Body of pancreas (tissue), 4 donors: ENCODE results near the gene U2AF2.

ENCODE experiments used
- CTCF ChIP-seq, 7 experiments: fragments of 450-650 bp in 4 of 7; fragments of 200-600 bp in 3 of 7; sonication (generic) in 3 of 7; IDR thresholded peaks; one replicate each; pipeline ENCODE4 v1.5.1; 2016 to 2019; ENCODE audit warnings: antibody characterized with exemption in 7 of 7
- POLR2A ChIP-seq, 3 donors: fragments of 450-650 bp; IDR thresholded peaks; one replicate each; pipeline ENCODE4 v1.6.1; 2016; ENCODE audit warnings: antibody characterized with exemption in 3 of 3, mild to moderate bottlenecking in 2 of 3

DNA sequence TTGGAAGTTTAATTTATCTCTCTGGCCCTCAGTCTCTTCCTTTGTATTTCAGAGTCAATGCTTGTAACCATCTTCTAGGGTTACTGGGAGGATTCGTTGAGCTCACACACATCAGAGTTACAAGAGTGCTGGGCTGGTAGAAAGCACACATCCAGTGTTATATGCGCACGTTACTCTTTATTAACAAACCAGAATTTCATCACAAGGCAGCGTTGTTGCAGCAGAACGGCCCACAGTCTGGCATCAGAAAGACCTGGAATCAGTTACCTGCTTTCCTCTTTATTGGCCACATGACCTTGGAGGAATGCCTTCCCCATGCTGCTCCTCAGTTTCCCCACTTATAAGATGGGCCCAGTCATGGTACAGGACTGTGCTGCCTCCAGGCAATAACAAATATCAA, 45.5 kb upstream of the U2AF2 start:
- TF ChIP-seq CTCF (IDR thresholded peaks at IDR 0.05) (no peak), POLR2A (IDR thresholded peaks at IDR 0.05) (no peak)
